ENCODE data around the gene ZNF394. TPM values are rescaled to one million over a fixed set of nuclear protein-coding genes. Genes with fewer than 3 reads are reported as not detected.
A peak's percentile ranks its signal among the peaks of the same experiment; 100 is the strongest.

Gene ZNF394
- total RNA-seq, 1 experiment from 2014 or later, result 20.0 TPM

- in situ Hi-C loops (cut with HindIII; ENCODE audit: low pct_unique_long_range_greater_than_20kb, low sequenced_read_pairs) (no loop called here), intact Hi-C loops (cut with micrococcal nuclease; ENCODE audit: unreplicated experiment) (no loop called here)
- Histone ChIP-seq H3K9me3 (ENCODE audit: control insufficient read depth, insufficient read depth, low read depth, low read length) (peaks cover 7% of the 10 kb centered on the region; the same call in 1 of the 2 replicates), H3K36me3 (ENCODE audit: control insufficient read depth, insufficient read depth, low read length) (peaks cover 9% of the 10 kb centered on the region; the same call in 1 of the 2 replicates), H3K4me1 (ENCODE audit: control insufficient read depth, insufficient read depth, low read length) (no peaks in the 10 kb centered on the region), H3K4me3 (ENCODE audit: low read depth in 2 of 2, low read length in 2 of 2) (no peak overlapping the region), H3K27me3 (ENCODE audit: control insufficient read depth, insufficient read depth, low read length) (no peaks in the 10 kb centered on the region), H3K27ac (ENCODE audit: low read length) (no peak overlapping the region)
- no TSS peak for BruUV-seq (replicated peaks)
- DNase-seq (ENCODE audit: low read depth, low spot score) (no peak), ATAC-seq (no peak)
- ChIA-PET CTCF (no interaction called here), POLR2A (no interaction called here)
- TF ChIP-seq TCF7L2 (IDR thresholded peaks at IDR 0.05; ENCODE audit: low read depth, low read length), result no peak
- no peak for TF ChIP-seq SIN3A (IDR thresholded peaks at IDR 0.05; ENCODE audit: borderline replicate concordance, insufficient read depth, low read depth, low read length)
- TF ChIP-seq REST (IDR thresholded peaks at IDR 0.05; ENCODE audit: insufficient read depth in 1 of 2, low read depth in 2 of 2, low read length in 1 of 2), result no peak
These were observed 21.3 kb upstream of the ZNF394 start for GRCh38 chr7:99521399-99521798.

GRCh38 chr7:99514050-99514449 lies 14.0 kb upstream of the ZNF394 start:
- Histone ChIP-seq H3K27me3 (ENCODE audit: control insufficient read depth, insufficient read depth, low read length) (no peaks in the 10 kb centered on the region), H3K4me1 (ENCODE audit: control insufficient read depth, insufficient read depth, low read length) (no peaks in the 10 kb centered on the region), H3K4me3 (ENCODE audit: low read depth in 2 of 2, low read length in 2 of 2) (no peak overlapping the region), H3K27ac (ENCODE audit: low read length) (no peak overlapping the region), H3K36me3 (ENCODE audit: control insufficient read depth, insufficient read depth, low read length) (no peaks in the 10 kb centered on the region; the same call in 1 of the 2 replicates), H3K9me3 (ENCODE audit: control insufficient read depth, insufficient read depth, low read depth, low read length) (no peaks in the 10 kb centered on the region)
- TF ChIP-seq TCF7L2 (IDR thresholded peaks at IDR 0.05; ENCODE audit: low read depth, low read length) (no peak), SIN3A (IDR thresholded peaks at IDR 0.05; ENCODE audit: borderline replicate concordance, insufficient read depth, low read depth, low read length) (no peak), POLR2AphosphoS5 (IDR thresholded peaks at IDR 0.05; ENCODE audit: low read depth, low read length) (no peak), CTCF (IDR thresholded peaks at IDR 0.05) (no peak), REST (IDR thresholded peaks at IDR 0.05; ENCODE audit: insufficient read depth in 1 of 2, low read depth in 2 of 2, low read length in 1 of 2) (no peak)
- DNase-seq (ENCODE audit: low read depth, low spot score) (no peak), ATAC-seq (no peak)
- in situ Hi-C loops (cut with HindIII; ENCODE audit: low pct_unique_long_range_greater_than_20kb, low sequenced_read_pairs), result no loop called here
- CTCF ChIA-PET, result no interaction called here
- POLR2A ChIA-PET, result no interaction called here
- intact Hi-C loops (cut with micrococcal nuclease; ENCODE audit: unreplicated experiment), result no loop called here
- TSS peak; percentile 58 for BruUV-seq (replicated peaks)

All from Panc1 (cell line).